SK-N-MC (cell line): ENCODE measurements around the gene RNU5D-1.

Experiments
- EZH2 ChIP-seq: fragments of 200-600 bp; sonication (generic); IDR thresholded peaks from one replicate; pipeline ENCODE4 v1.6.1; 2017; ENCODE audit warnings: antibody characterized with exemption
- POLR2AphosphoS5 ChIP-seq: IDR thresholded peaks from 2 replicates; pipeline ENCODE4 v1.6.1; 2012; ENCODE audit warnings: mild to moderate bottlenecking, low read depth, low read length, borderline replicate concordance

GRCh38 chr1:44730741-44731512, at the start of gene RNU5D-1:
- TF ChIP-seq POLR2AphosphoS5 (peak; percentile 100), EZH2 (no peak)
